K562 (cell line): Measurements from ENCODE around the gene FUNDC2.

Experiments
- CTCFL ChIP-seq: IDR thresholded peaks from 2 replicates; pipeline ENCODE4 v1.6.1; 2011; ENCODE audit warnings: borderline replicate concordance, low read depth, mild to moderate bottlenecking, moderate library complexity, low read length; ENCODE audit not compliant: insufficient read depth, poor library complexity, severe bottlenecking
- EZH2 ChIP-seq: IDR thresholded peaks from 2 replicates; pipeline ENCODE4 v1.6.1; 2012; ENCODE audit warnings: low read depth, mild to moderate bottlenecking, inconsistent platforms, low read length, borderline replicate concordance
- MEF2D ChIP-seq: conservative IDR thresholded peaks from 2 replicates; pipeline ENCODE4 v1.6.1; 2016; ENCODE audit warnings: low read depth, missing genetic modification characterization, missing compliant biosample characterization
- SP2 ChIP-seq: IDR thresholded peaks from 2 replicates; pipeline ENCODE4 v1.6.1; 2011; ENCODE audit warnings: mild to moderate bottlenecking, low read depth, low read length, moderate library complexity; ENCODE audit not compliant: poor library complexity, severe bottlenecking; ENCODE audit errors: extremely low read depth
- TAF15 ChIP-seq: fragments of 200-400 bp; formaldehyde crosslinking; IDR thresholded peaks from 2 replicates; pipeline ENCODE4 v1.6.1; 2017; ENCODE audit warnings: mild to moderate bottlenecking, low read depth, low read length, moderate library complexity
- TF ChIP-seq, protein P1 (sequence below): fragments of 450-650 bp; formaldehyde crosslinking; IDR thresholded peaks from 2 replicates; pipeline ENCODE4 v1.4.0; 2020; ENCODE audit warnings: mild to moderate bottlenecking, mixed read lengths

DNA sequence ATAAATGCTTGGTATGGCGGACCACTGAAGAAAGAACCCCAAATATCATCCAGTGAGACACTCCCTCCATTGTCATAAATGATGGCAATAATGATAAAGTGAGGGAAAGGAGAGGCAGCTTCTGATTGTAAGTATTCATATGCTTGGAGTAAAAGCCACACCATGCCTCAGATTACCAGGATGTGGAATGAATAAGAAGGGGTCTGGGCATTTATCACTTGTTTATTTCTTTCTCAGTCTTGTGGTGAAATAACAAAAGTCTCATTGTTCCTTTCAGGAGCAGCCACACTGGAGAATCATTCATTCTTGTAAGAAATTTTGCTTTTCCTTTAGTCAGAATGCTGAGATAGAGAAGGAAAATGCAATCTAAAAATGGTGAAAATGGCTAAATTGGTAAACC is 25.8 kb upstream of the FUNDC2 start:
- TF ChIP-seq EZH2 (no peak), TAF15 (no peak), SP2 (no peak), MEF2D (no peak), CTCFL (no peak)
- TF ChIP-seq, protein P1, sequence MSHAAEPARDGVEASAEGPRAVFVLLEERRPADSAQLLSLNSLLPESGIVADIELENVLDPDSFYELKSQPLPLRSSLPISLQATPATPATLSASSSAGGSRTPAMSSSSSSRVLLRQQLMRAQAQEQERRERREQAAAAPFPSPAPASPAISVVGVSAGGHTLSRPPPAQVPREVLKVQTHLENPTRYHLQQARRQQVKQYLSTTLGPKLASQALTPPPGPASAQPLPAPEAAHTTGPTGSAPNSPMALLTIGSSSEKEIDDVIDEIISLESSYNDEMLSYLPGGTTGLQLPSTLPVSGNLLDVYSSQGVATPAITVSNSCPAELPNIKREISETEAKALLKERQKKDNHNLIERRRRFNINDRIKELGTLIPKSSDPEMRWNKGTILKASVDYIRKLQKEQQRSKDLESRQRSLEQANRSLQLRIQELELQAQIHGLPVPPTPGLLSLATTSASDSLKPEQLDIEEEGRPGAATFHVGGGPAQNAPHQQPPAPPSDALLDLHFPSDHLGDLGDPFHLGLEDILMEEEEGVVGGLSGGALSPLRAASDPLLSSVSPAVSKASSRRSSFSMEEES, result no peak
